Inflammatory macrophage treated with lipopolysaccharide for 4 hours (primary cell): ENCODE results near the gene NPY4R2.
"Not testable (repeated sequence)": the region's sequence is repeated elsewhere in the genome, so short reads cannot be mapped to it uniquely, and the experiment has no call there.

Experiments
- DNase-seq: peaks from one replicate; pipeline ENCODE4 v3.0.0-alpha.2; 2020

The NPY4R2 gene

DNA sequence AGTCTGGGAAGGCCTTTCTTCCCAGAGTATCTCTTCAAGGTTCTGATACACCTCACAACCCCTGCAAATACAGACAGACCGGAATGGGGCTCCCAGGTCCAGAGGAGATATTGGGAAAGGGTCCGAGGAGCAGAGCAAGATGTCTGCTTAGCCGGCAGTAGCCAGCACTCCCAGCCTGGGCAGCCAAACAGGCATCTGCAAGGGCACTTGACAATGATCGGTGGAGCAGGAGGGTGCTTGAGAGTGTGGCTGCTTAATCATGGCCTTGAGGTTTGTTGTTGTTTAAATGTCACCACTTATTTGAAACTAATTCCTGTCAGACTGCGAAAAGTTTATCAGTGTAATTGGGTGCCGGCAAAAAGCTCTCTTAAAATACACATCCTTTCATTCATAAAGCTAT, 15.0 kb downstream of the NPY4R2 start:
- not testable (repeated sequence) for DNase-seq

GRCh38 chr10:47936772-47937228, 18.3 kb downstream of the NPY4R2 start:
- not testable (repeated sequence) for DNase-seq

DNA sequence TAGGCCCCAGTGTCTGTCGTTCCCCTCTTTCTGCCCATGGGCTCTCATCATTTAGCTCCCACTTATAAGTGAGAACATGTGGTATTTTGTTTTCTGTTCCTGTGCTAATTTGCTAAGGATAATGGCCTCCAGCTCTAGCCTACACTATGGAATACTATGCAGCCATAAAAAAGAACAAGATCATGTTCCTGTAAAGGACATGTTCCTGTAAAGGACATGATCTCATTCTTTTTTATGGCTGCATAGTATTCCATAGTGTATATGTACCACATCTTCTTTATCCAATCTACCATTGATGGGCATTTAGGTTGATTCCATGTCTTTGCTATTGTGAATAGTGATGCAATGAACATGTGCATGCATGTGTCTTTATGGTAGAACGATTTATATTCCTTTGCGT, 19.2 kb downstream of the NPY4R2 start:
- not testable (repeated sequence) for DNase-seq

DNA sequence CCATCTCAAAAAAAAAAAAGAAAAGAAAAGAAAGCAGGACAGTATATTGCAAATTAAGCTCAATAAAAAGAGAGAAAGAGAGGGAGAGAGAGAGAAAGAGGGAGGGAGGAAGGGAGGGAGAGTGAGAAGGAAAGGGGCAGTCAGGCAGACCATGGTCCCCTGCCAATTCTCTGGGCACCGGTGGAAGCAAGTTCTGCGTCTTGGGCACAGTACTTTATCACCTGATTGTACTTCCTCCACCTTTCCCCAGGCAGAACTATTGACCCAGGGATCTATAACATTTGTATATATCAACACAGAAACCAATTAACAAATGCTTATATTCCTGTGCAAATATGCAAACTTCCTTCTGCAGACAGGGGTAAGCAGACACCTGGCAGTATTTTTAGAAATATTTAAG, 22.4 kb downstream of the NPY4R2 start:
- DNase-seq, result not testable (repeated sequence)

- DNase-seq, result not testable (repeated sequence)
Measured at GRCh38 chr10:47941379-47941778, 22.9 kb downstream of the NPY4R2 start.

- not testable (repeated sequence) for DNase-seq
Measured at GRCh38 chr10:47942351-47943019, 24.0 kb downstream of the NPY4R2 start.

GRCh38 chr10:47943328-47943727, 24.9 kb downstream of the NPY4R2 start:
- DNase-seq, result not testable (repeated sequence)

GRCh38 chr10:47947424-47947823, 29.0 kb downstream of the NPY4R2 start:
- DNase-seq, result peak; percentile 35

DNA sequence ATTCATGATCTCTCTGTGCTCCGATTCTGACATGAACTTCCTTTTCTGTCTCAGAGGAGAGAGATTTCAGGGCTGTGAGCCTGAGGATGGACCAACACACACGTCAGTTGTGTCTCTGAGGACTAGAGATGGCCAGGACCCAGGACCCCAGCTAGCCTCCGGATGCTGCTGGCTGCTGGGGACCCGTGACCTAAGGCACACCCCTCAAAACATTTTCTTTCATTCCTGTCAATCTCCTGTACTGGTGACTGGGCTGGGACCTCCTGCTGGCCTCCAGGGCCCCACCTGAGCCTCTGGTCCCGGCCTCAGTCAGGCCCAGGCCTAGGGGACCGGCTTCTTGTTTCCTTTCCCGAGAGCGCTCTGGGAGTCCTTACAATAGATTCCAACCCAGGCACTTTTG, 38.7 kb downstream of the NPY4R2 start:
- DNase-seq, result not testable (repeated sequence)

GRCh38 chr10:47959677-47960076, 41.2 kb downstream of the NPY4R2 start:
- not testable (repeated sequence) for DNase-seq

- not testable (repeated sequence) for DNase-seq
Measured at GRCh38 chr10:47960699-47961098, 42.2 kb downstream of the NPY4R2 start.

- not testable (repeated sequence) for DNase-seq
Measured at GRCh38 chr10:47962785-47963184, 44.3 kb downstream of the NPY4R2 start.

DNA sequence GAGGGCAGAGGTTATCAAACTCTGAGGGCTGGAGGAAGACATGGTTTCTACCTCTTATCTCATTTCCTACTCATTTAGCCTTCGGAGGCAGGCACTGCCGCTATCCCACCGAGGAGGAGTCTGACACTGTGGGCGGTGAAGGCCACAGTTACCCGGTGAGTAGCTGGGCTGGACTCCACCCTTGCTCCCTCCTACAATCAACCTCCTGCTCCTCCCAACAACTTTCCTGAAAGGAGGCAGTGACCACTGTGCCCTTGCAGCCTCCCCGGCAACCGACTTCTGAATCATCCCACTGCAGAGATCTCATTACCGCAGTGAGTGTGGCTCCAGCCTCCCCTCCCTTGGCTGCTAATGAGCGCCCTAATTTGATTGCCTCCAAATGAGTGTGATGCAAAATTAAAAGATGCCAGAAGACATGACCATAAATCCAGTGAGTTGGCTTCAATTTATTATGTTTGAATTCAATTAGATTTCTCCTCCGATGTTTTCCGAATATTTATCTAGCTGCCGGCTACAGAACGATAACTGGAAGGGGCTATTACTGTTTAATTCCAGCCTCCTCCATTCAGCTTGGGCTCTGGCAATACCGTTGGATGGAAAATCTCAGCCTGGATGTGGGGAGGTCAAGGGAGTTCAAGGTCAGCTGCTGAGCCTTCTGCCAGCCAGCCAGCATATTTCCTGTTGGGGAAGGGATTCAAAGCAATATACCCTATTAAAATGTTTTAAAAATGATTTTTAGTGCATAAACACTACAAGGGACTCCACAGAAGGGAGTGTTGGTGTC, 46.0 kb downstream of the NPY4R2 start:
- not testable (repeated sequence) for DNase-seq

DNA sequence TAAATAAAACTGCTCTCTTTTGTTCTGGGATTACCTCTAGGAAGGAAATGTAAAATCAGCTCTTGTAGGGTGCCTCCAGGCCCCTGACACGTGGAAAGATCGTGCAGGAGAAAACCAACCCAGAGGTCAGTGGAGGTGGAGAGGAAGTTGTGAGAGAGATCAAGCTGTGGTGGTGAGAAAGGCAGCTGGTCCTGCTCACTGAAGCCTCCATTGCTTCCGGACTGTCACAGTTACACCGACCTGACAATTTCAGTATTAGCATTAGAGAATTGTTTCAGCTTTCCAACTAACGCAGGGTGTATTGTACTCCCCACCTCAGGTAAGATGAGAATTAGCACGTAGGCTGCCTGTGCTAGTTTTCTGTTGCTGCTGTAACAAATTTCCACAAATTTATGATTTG, 50.5 kb downstream of the NPY4R2 start:
- DNase-seq, result not testable (repeated sequence)

DNA sequence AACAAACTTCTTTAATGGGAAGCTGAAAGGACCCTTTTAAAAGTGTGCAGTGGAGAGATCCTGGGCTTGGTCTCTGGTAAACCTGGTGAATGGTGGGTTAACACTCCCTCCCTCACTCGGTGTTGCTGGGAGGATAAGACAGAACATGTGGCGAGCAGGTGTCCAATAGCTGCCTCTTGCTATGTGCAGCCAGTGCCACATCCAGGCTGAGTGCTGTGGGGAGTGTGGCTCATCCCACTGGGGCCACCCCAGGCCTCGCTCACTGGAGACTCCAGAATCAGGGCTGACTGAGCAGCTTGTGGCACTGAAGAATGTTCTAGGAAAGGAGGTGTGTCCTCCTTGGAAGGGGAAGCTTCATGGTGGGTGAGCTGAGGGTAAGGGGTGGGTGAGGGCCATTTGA, 51.6 kb downstream of the NPY4R2 start:
- DNase-seq, result not testable (repeated sequence)

GRCh38 chr10:47971598-47971997, 53.1 kb downstream of the NPY4R2 start:
- not testable (repeated sequence) for DNase-seq

DNA sequence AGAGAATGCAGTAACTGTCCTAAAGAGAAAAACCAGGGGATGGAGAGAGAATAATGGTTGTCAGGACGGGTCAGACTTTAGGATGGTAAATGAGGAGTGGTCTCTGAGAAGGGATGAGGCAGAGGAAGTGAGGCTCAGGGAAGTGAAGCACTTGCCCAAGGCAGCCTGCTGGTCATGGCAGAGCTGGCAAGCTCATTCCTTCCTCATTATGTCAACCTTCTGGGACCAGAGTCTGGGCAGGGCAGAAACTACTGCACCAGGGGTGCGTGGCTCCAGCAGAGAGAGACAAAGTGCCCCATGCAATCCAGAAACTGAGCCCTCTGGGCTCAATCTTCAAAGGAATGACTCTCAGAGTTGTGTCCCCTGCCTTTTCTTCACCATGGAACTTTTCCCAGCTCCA, 53.6 kb downstream of the NPY4R2 start:
- not testable (repeated sequence) for DNase-seq
